SK-N-SH treated with all-trans-retinoic acid at 6 μM for 48 hours (cell line): ENCODE measurements around the gene TMEM134.

Source experiments
- ATAC-seq: fragments of 200-7000 bp; cut with Tn5 transposase; 3 replicates; pipeline ENCODE4 v1.9.1; 2020; ENCODE audit warnings: mild to moderate bottlenecking, moderate library complexity
- ARNTL ChIP-seq: fragments of 450-650 bp; formaldehyde crosslinking; IDR thresholded peaks from 2 replicates; pipeline ENCODE4 v1.5.0; 2020; ENCODE audit warnings: low read depth, mild to moderate bottlenecking, moderate library complexity, borderline replicate concordance
- BACH2 ChIP-seq: fragments of 250-450 bp; sonication (Bioruptor Pico); IDR thresholded peaks from 2 replicates; pipeline ENCODE4 v1.9.0; 2021; ENCODE audit warnings: mild to moderate bottlenecking, borderline replicate concordance
- CSDC2 ChIP-seq: fragments of 250-450 bp; sonication (Bioruptor Pico); IDR thresholded peaks from 2 replicates; pipeline ENCODE4 v1.5.0; 2020; ENCODE audit warnings: mild to moderate bottlenecking, moderate library complexity
- GLIS3 ChIP-seq: fragments of 250-450 bp; sonication (Bioruptor Pico); IDR thresholded peaks from 2 replicates; pipeline ENCODE4 v1.5.0; 2020; ENCODE audit warnings: mild to moderate bottlenecking, moderate library complexity
- ISL1 ChIP-seq: fragments of 250-450 bp; sonication (Bioruptor Pico); IDR thresholded peaks from 2 replicates; pipeline ENCODE4 v2.1.2; 2022; ENCODE audit warnings: mild to moderate bottlenecking, moderate library complexity
- OSR1 ChIP-seq: fragments of 250-450 bp; sonication (Bioruptor Pico); IDR thresholded peaks from 2 replicates; pipeline ENCODE4 v1.8.0; 2022; ENCODE audit warnings: moderate library complexity, mild to moderate bottlenecking, inconsistent platforms
- PPARA ChIP-seq: fragments of 250-450 bp; sonication (Bioruptor Pico); IDR thresholded peaks from 2 replicates; pipeline ENCODE4 v1.5.0; 2020; ENCODE audit warnings: mild to moderate bottlenecking, borderline replicate concordance
- SNAI2 ChIP-seq: fragments of 250-450 bp; sonication (Bioruptor Pico); IDR thresholded peaks from 2 replicates; pipeline ENCODE4 v1.5.0; 2020; ENCODE audit warnings: mild to moderate bottlenecking, moderate library complexity
- TCF4 ChIP-seq: fragments of 250-450 bp; sonication (Bioruptor Pico); IDR thresholded peaks from 2 replicates; pipeline ENCODE4 v1.8.0; 2021; ENCODE audit warnings: mild to moderate bottlenecking, moderate library complexity, borderline replicate concordance
- ZC3H10 ChIP-seq: fragments of 250-450 bp; sonication (Bioruptor Pico); IDR thresholded peaks from 2 replicates; pipeline ENCODE4 v1.5.1; 2021; ENCODE audit warnings: mild to moderate bottlenecking, moderate library complexity
- ZFP3 ChIP-seq: fragments of 250-450 bp; sonication (Bioruptor Pico); IDR thresholded peaks from 2 replicates; pipeline ENCODE4 v1.5.0; 2020; ENCODE audit warnings: mild to moderate bottlenecking, moderate library complexity
- ZFP30 ChIP-seq: fragments of 450-650 bp; formaldehyde crosslinking; IDR thresholded peaks from 2 replicates; pipeline ENCODE4 v1.5.0; 2022; ENCODE audit warnings: mild to moderate bottlenecking, moderate library complexity
- ZNF565 ChIP-seq: fragments of 450-650 bp; formaldehyde crosslinking; conservative IDR thresholded peaks from 2 replicates; pipeline ENCODE4 v1.5.0; 2020; ENCODE audit warnings: low read depth, mild to moderate bottlenecking, moderate library complexity
- ZNF70 ChIP-seq: fragments of 450-650 bp; formaldehyde crosslinking; IDR thresholded peaks from 2 replicates; pipeline ENCODE4 v1.5.0; 2020; ENCODE audit warnings: mild to moderate bottlenecking, moderate library complexity
- ZNF8 ChIP-seq: fragments of 450-650 bp; formaldehyde crosslinking; IDR thresholded peaks from 2 replicates; pipeline ENCODE4 v1.5.0; 2020; ENCODE audit warnings: mild to moderate bottlenecking, moderate library complexity
- TF ChIP-seq, protein P1 (sequence below): fragments of 250-450 bp; sonication (Bioruptor Pico); IDR thresholded peaks from 2 replicates; pipeline ENCODE4 v1.8.0; 2021; ENCODE audit warnings: low read depth, mild to moderate bottlenecking, moderate library complexity, borderline replicate concordance
- TF ChIP-seq, protein P2 (sequence below): fragments of 250-450 bp; sonication (Bioruptor Pico); IDR thresholded peaks from 2 replicates; pipeline ENCODE4 v1.5.1; 2020; ENCODE audit warnings: low read depth, mild to moderate bottlenecking, moderate library complexity
- TF ChIP-seq, protein P3 (sequence below): fragments of 250-450 bp; sonication (Bioruptor Pico); IDR thresholded peaks from 2 replicates; pipeline ENCODE4 v1.5.0; 2020; ENCODE audit warnings: mild to moderate bottlenecking, moderate library complexity
- TF ChIP-seq, protein P4 (sequence below): fragments of 250-450 bp; sonication (Bioruptor Pico); IDR thresholded peaks from 2 replicates; pipeline ENCODE4 v1.5.1; 2021; ENCODE audit warnings: mild to moderate bottlenecking, moderate library complexity
- TF ChIP-seq, protein P5 (sequence below): fragments of 250-450 bp; sonication (Bioruptor Pico); IDR thresholded peaks from 2 replicates; pipeline ENCODE4 v1.8.0; 2020; ENCODE audit warnings: mild to moderate bottlenecking, moderate library complexity, borderline replicate concordance

TMEM134 gene

DNA sequence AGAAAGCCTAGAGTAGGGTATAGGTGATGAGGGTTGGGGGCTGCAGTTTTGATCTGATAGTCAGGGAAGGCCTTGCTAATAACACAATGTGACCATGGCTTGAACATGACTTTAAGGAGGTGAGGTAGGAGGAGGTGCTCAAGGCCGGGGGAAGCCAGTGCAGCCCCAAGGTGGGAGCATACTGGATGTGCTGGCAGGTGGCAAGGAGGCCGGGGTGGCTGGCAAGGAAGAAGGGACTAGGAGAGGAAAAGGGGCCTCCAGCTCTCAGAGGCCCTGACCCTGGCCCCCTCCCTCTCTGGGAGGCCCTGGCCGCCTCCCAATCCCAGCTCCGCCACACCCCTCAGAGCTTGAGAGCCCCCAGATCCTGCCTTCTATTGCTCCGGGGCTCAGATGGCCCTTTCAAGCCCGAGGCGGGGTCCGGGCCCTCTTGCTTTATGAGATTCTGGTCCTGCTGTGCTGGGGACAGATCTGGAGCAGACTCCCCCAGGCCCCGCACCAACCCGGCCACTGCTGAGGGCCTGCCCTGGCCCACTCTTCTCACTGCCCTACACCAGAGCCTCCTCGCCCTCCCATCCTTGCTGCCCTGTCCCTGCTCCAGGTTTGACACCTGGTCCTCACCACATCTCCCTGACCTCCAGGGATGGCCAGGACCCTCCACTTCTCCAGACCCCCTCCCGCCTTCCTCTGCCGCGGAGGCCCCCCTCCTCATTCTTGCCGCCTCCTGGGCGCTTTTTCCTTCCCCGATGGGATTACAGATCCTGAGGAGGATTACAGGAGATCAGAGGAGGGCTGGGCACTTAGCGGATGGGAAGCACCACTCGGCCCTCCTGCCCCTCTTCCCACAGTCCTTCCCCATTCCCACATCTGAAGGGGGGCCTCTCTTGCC is 34.3 kb upstream of the TMEM134 start:
- TF ChIP-seq BACH2 (CRISPR knock-in tag) (no peak), ISL1 (no peak), SNAI2 (no peak), TCF4 (CRISPR knock-in tag) (no peak), OSR1 (no peak), PPARA (CRISPR knock-in tag) (no peak), ZNF8 (no peak), GLIS3 (CRISPR knock-in tag) (no peak), ZFP30 (no peak), ZFP3 (CRISPR knock-in tag) (no peak), ARNTL (CRISPR knock-in tag) (no peak), ZNF565 (CRISPR knock-in tag) (no peak), ZC3H10 (CRISPR knock-in tag) (no peak), CSDC2 (no peak), ZNF70 (no peak)
- TF ChIP-seq, protein P1, sequence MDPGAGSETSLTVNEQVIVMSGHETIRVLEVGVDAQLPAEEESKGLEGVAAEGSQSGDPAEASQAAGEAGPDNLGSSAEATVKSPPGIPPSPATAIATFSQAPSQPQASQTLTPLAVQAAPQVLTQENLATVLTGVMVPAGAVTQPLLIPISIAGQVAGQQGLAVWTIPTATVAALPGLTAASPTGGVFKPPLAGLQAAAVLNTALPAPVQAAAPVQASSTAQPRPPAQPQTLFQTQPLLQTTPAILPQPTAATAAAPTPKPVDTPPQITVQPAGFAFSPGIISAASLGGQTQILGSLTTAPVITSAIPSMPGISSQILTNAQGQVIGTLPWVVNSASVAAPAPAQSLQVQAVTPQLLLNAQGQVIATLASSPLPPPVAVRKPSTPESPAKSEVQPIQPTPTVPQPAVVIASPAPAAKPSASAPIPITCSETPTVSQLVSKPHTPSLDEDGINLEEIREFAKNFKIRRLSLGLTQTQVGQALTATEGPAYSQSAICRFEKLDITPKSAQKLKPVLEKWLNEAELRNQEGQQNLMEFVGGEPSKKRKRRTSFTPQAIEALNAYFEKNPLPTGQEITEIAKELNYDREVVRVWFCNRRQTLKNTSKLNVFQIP (CRISPR knock-in tag): no peak
- TF ChIP-seq, protein P2, sequence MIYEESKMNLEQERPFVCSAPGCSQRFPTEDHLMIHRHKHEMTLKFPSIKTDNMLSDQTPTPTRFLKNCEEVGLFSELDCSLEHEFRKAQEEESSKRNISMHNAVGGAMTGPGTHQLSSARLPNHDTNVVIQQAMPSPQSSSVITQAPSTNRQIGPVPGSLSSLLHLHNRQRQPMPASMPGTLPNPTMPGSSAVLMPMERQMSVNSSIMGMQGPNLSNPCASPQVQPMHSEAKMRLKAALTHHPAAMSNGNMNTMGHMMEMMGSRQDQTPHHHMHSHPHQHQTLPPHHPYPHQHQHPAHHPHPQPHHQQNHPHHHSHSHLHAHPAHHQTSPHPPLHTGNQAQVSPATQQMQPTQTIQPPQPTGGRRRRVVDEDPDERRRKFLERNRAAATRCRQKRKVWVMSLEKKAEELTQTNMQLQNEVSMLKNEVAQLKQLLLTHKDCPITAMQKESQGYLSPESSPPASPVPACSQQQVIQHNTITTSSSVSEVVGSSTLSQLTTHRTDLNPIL (CRISPR knock-in tag): no peak
- TF ChIP-seq, protein P3, sequence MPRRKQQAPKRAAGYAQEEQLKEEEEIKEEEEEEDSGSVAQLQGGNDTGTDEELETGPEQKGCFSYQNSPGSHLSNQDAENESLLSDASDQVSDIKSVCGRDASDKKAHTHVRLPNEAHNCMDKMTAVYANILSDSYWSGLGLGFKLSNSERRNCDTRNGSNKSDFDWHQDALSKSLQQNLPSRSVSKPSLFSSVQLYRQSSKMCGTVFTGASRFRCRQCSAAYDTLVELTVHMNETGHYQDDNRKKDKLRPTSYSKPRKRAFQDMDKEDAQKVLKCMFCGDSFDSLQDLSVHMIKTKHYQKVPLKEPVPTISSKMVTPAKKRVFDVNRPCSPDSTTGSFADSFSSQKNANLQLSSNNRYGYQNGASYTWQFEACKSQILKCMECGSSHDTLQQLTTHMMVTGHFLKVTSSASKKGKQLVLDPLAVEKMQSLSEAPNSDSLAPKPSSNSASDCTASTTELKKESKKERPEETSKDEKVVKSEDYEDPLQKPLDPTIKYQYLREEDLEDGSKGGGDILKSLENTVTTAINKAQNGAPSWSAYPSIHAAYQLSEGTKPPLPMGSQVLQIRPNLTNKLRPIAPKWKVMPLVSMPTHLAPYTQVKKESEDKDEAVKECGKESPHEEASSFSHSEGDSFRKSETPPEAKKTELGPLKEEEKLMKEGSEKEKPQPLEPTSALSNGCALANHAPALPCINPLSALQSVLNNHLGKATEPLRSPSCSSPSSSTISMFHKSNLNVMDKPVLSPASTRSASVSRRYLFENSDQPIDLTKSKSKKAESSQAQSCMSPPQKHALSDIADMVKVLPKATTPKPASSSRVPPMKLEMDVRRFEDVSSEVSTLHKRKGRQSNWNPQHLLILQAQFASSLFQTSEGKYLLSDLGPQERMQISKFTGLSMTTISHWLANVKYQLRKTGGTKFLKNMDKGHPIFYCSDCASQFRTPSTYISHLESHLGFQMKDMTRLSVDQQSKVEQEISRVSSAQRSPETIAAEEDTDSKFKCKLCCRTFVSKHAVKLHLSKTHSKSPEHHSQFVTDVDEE (CRISPR knock-in tag): no peak
- TF ChIP-seq, protein P4, sequence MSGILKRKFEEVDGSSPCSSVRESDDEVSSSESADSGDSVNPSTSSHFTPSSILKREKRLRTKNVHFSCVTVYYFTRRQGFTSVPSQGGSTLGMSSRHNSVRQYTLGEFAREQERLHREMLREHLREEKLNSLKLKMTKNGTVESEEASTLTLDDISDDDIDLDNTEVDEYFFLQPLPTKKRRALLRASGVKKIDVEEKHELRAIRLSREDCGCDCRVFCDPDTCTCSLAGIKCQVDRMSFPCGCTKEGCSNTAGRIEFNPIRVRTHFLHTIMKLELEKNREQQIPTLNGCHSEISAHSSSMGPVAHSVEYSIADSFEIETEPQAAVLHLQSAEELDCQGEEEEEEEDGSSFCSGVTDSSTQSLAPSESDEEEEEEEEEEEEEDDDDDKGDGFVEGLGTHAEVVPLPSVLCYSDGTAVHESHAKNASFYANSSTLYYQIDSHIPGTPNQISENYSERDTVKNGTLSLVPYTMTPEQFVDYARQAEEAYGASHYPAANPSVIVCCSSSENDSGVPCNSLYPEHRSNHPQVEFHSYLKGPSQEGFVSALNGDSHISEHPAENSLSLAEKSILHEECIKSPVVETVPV (CRISPR knock-in tag): no peak
- TF ChIP-seq, protein P5, sequence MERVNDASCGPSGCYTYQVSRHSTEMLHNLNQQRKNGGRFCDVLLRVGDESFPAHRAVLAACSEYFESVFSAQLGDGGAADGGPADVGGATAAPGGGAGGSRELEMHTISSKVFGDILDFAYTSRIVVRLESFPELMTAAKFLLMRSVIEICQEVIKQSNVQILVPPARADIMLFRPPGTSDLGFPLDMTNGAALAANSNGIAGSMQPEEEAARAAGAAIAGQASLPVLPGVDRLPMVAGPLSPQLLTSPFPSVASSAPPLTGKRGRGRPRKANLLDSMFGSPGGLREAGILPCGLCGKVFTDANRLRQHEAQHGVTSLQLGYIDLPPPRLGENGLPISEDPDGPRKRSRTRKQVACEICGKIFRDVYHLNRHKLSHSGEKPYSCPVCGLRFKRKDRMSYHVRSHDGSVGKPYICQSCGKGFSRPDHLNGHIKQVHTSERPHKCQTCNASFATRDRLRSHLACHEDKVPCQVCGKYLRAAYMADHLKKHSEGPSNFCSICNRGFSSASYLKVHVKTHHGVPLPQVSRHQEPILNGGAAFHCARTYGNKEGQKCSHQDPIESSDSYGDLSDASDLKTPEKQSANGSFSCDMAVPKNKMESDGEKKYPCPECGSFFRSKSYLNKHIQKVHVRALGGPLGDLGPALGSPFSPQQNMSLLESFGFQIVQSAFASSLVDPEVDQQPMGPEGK: no peak
- ATAC-seq: no peak

DNA sequence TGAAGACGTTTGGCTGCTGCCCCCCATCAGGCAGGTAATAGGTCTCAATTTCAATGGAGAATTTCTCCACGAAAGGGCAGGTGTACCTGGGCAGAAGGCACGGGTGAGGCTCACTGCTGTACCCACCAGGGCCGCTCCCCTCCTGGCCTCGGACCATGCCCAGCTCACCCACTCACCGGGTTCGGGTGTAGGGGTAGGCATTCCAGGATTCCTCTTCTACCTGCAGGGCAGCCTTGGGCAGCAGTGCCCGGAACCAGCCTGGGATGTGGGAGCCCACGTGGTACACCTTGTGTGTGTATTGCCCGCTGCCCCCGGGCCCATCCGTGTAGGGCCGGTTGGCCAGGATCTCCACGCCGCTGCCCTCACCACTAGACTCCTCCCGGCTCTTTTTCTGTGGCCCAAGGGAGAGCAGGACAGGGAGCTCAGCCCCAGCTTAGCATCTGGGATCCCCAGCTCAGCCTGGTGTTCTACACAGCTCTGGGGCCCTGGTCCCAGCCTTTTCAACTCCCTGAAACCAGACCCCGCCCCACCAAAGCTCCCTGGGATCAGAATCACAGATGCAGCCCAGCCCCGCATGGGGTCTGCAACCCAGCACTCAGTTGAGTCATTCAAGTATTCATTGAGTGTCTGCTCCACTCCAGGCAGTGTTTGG is 33.4 kb upstream of the TMEM134 start:
- TF ChIP-seq BACH2 (CRISPR knock-in tag) (no peak), ZNF565 (CRISPR knock-in tag) (no peak), ARNTL (CRISPR knock-in tag) (no peak), GLIS3 (CRISPR knock-in tag) (no peak), OSR1 (no peak)
- TF ChIP-seq, protein P3 (CRISPR knock-in tag): no peak
- TF ChIP-seq, protein P5: no peak
- ATAC-seq: no peak
